Peyer's patch (tissue), 4 donors: ENCODE measurements around the gene PTPRM. TPM values are rescaled to one million over a fixed set of nuclear protein-coding genes. Genes with fewer than 3 reads are reported as not detected.

Source experiments
- DNase-seq, 3 donors: peaks; one replicate each; pipeline ENCODE4 v3.0.0-alpha.2; 2017 to 2019
- H3K27ac ChIP-seq, 4 donors: fragments of 200-600 bp; sonication (generic); one replicate each; pipeline ENCODE4 v1.5.1; 2016 to 2019
- H3K27me3 ChIP-seq, 2 donors: fragments of 200-600 bp; sonication (generic); one replicate each; pipeline ENCODE4 v1.5.1; 2019
- H3K36me3 ChIP-seq, 3 donors: fragments of 200-600 bp; sonication (generic); one replicate each; pipeline ENCODE4 v1.5.1; 2016 to 2019
- H3K4me1 ChIP-seq, 4 donors: fragments of 200-600 bp; sonication (generic); one replicate each; pipeline ENCODE4 v1.5.1; 2016 to 2019
- H3K4me3 ChIP-seq, 4 donors: fragments of 200-600 bp; sonication (generic); 1 replicate in 3 of 4; 2 replicates in 1 of 4; pipeline ENCODE4 v1.5.1; 2016 to 2019; ENCODE audit warnings: mild to moderate bottlenecking in 1 of 4
- H3K9me3 ChIP-seq, 4 donors: fragments of 200-600 bp; sonication (generic); one replicate each; pipeline ENCODE4 v1.5.1; 2016 to 2019; ENCODE audit warnings: mild to moderate bottlenecking in 1 of 4
- CTCF ChIP-seq, 6 experiments: fragments of 450-650 bp in 4 of 6; fragments of 200-600 bp in 2 of 6; sonication (generic) in 1 of 6; IDR thresholded peaks; one replicate each; pipeline ENCODE4 v1.5.1; 2017 to 2019; ENCODE audit warnings: antibody characterized with exemption in 6 of 6, mild to moderate bottlenecking in 3 of 6, moderate library complexity in 1 of 6
- POLR2A ChIP-seq, 2 donors: fragments of 450-650 bp; IDR thresholded peaks; one replicate each; pipeline ENCODE4 v1.5.1; 2017; ENCODE audit warnings: antibody characterized with exemption in 2 of 2, mild to moderate bottlenecking in 2 of 2, moderate library complexity in 2 of 2
- total RNA-seq, 4 donors: library from RNA; depleted of rRNA; stranded (reverse); fragments of >200 nt; gene quantifications; one replicate each; pipeline ENCODE4 v1.1.0, GENCODE V29; 2016

Gene PTPRM
- total RNA-seq, 4 donors from 2014 or later: 39.6 to 211 (median 80.3) TPM

DNA sequence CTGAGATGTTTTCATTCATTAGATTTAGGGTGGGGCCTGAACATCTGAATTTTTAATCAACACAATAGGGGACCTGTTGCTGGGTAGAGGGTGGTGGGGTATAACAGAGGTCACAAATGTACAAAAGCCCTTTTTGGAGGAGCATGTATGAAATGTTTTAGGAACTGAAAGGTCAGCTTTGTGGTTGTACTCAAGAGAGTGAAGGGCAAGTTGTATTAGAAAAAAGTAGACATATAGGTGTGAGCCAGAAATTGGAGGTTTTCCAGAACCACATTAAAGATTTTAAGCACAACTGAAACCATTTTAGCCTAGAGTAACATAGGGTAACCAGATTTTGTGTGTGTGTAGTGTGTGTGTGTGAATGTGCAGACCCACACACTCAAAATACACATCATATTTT, 62.3 kb downstream of the PTPRM start:
- Histone ChIP-seq H3K4me3 (no peak overlapping the region), H3K36me3 (no peaks in the 10 kb centered on the region), H3K27me3 (no peaks in the 10 kb centered on the region), H3K27ac (no peak overlapping the region), H3K9me3 (no peaks in the 10 kb centered on the region), H3K4me1 (peaks cover 0 to 7% (median 0%) of the 10 kb centered on the region in 4 donors)
- no peak for DNase-seq
- no peak for TF ChIP-seq CTCF (IDR thresholded peaks at IDR 0.05)
- no peak for TF ChIP-seq POLR2A (IDR thresholded peaks at IDR 0.05)

DNA sequence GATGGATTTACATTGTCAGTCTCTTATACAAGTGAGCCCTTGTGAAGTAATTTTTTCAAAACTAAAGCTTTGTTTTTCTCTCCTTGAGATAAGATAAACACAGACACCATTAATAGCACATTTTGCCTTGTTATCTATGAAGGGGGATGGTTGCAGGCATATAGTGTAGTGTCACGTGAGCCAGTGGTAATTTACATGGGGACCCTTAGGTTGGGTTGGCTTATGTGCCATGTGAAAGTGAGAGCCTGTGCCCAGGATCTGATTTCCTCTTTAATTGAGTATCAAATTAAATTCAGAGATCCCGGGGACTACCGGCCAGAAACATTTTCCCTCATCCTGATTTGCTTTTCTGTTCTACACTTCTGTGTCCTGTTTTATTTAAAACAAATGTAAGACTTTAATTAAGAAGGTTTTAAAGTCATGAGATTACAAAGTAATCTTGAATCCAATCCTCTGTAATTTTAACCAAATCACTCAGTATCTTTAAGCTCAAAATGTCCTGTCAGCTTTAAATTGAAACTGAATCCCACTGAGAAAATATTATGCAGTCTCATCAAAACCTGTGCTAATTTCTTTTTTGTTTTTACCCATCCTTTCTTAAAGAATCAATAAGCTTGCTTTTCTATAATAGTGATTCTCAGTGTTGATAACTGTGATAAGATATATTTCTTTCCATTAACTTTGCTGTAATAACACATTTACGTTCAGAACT, 63.8 kb downstream of the PTPRM start:
- no peak for TF ChIP-seq POLR2A (IDR thresholded peaks at IDR 0.05)
- no peak for TF ChIP-seq CTCF (IDR thresholded peaks at IDR 0.05)
- Histone ChIP-seq H3K27ac (no peak overlapping the region), H3K4me1 (peaks cover 0 to 7% (median 0%) of the 10 kb centered on the region in 4 donors), H3K36me3 (no peaks in the 10 kb centered on the region), H3K9me3 (no peaks in the 10 kb centered on the region), H3K27me3 (no peaks in the 10 kb centered on the region), H3K4me3 (no peak overlapping the region)
- no peak for DNase-seq

- Histone ChIP-seq H3K27me3 (no peaks in the 10 kb centered on the region), H3K4me3 (no peak overlapping the region), H3K9me3 (no peaks in the 10 kb centered on the region), H3K27ac (no peak overlapping the region), H3K36me3 (no peaks in the 10 kb centered on the region), H3K4me1 (no peaks in the 10 kb centered on the region)
- TF ChIP-seq POLR2A (IDR thresholded peaks at IDR 0.05) (no peak), CTCF (IDR thresholded peaks at IDR 0.05) (no peak)
- DNase-seq: no peak
Observed at GRCh38 chr18:7632152-7633098, 65.3 kb downstream of the PTPRM start.

DNA sequence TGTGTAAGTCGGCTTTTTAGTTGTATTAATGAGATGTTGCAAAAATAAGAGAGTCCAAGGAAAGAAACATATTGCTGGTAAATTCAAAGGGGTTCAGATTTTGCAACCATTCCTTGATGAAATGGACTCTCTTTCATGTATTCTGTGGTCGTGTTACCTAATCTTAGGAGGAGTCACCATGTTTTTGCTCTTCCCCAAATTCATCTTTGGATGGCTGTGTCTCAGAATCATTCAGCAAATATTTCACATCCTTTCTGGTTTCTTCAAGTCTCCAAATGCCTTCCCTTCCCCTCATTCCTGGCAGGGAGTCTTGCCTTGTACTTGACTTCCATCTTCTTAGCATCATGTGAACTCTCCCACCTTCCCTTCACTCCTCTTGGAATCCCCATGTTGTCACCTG, 66.1 kb downstream of the PTPRM start:
- H3K4me1 ChIP-seq: no peaks in the 10 kb centered on the region
- no peak overlapping the region for H3K27ac ChIP-seq
- no peak overlapping the region for H3K4me3 ChIP-seq
- no peaks in the 10 kb centered on the region for H3K9me3 ChIP-seq
- no peaks in the 10 kb centered on the region for H3K27me3 ChIP-seq
- no peak for DNase-seq
- no peaks in the 10 kb centered on the region for H3K36me3 ChIP-seq
- TF ChIP-seq POLR2A (IDR thresholded peaks at IDR 0.05): no peak
- TF ChIP-seq CTCF (IDR thresholded peaks at IDR 0.05): no peak

DNA sequence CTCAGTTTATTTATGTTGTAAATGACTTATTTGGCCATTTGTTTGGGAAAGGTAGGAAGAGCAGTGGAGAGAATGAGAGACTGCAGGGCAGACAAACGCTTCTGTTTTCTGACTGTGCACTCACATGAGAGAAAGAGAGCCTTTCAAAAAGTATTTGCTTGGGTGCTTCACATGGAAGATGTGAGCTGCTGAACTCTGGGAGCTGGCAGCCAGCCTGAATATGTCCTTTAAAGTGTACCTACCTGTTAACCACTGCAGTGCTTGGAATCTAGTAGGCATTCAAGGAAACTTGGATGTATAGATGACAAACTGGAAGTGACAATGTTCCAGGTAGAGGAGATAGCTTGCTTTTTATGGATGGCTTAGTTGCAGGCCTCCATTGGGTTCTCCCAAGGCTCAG, 68.8 kb downstream of the PTPRM start:
- Histone ChIP-seq H3K36me3 (no peaks in the 10 kb centered on the region), H3K27me3 (no peaks in the 10 kb centered on the region), H3K27ac (no peak overlapping the region), H3K4me1 (no peaks in the 10 kb centered on the region), H3K4me3 (no peak overlapping the region), H3K9me3 (no peaks in the 10 kb centered on the region)
- TF ChIP-seq POLR2A (IDR thresholded peaks at IDR 0.05) (no peak), CTCF (IDR thresholded peaks at IDR 0.05) (no peak)
- no peak for DNase-seq
